Sigmoid colon (tissue), 7 donors: ENCODE data around the gene TBC1D1. TPM values are rescaled to one million over a fixed set of nuclear protein-coding genes. Genes with fewer than 3 reads are reported as not detected.

Experiments
- DNase-seq: peaks from one replicate; pipeline ENCODE4 v3.0.0-alpha.2; 2019
- H3K27ac ChIP-seq, 4 donors: fragments of 200-600 bp; sonication (generic); one replicate each; pipeline ENCODE4 v1.5.1; 2016 to 2019; ENCODE audit warnings: mild to moderate bottlenecking in 1 of 4
- H3K27me3 ChIP-seq, 3 donors: fragments of 200-600 bp; sonication (generic); one replicate each; pipeline ENCODE4 v1.5.1; 2019; ENCODE audit warnings: mild to moderate bottlenecking in 1 of 3
- H3K36me3 ChIP-seq, 4 donors: fragments of 200-600 bp; sonication (generic); one replicate each; pipeline ENCODE4 v1.5.1; 2016 to 2019
- H3K4me1 ChIP-seq, 4 donors: fragments of 200-600 bp; sonication (generic); one replicate each; pipeline ENCODE4 v1.5.1; 2017 to 2019
- H3K4me3 ChIP-seq, 4 donors: fragments of 200-600 bp; sonication (generic); one replicate each; pipeline ENCODE4 v1.5.1; 2017 to 2019; ENCODE audit warnings: mild to moderate bottlenecking in 2 of 4, moderate library complexity in 1 of 4
- H3K9me3 ChIP-seq, 4 donors: fragments of 200-600 bp in 3 of 4; sonication (generic) in 3 of 4; one replicate each; pipeline versions ENCODE4 v1.5.1 to v1.6.1; 2013 to 2019
- CTCF ChIP-seq, 4 experiments: fragments of 450-650 bp in 3 of 4; fragments of 200-600 bp in 1 of 4; IDR thresholded peaks; one replicate each; pipeline ENCODE4 v1.5.1; 2016 to 2019; ENCODE audit warnings: antibody characterized with exemption in 4 of 4, mild to moderate bottlenecking in 3 of 4, moderate library complexity in 2 of 4
- EP300 ChIP-seq, 4 donors: sonication (generic); formaldehyde crosslinking; IDR thresholded peaks; one replicate each; pipeline ENCODE4 v1.6.1; 2017; ENCODE audit warnings: antibody characterized with exemption in 4 of 4
- POLR2A ChIP-seq, 2 donors: fragments of 450-650 bp; IDR thresholded peaks; one replicate each; pipeline ENCODE4 v1.6.1; 2016; ENCODE audit warnings: antibody characterized with exemption in 2 of 2, mild to moderate bottlenecking in 2 of 2, moderate library complexity in 2 of 2
- POLR2AphosphoS5 ChIP-seq, 4 donors: sonication (generic); formaldehyde crosslinking; IDR thresholded peaks; one replicate each; pipeline ENCODE4 v1.6.1; 2017; ENCODE audit warnings: antibody characterized with exemption in 4 of 4
- WGBS, 2 donors: extraction: QIAGEN DNeasy Blood & Tissue Kit; methylation state at CpG; one replicate each; pipeline ENCODE4 v1.1.7; 2013; 5-methylcytosine and 5-hydroxymethylcytosine counted together
- intact Hi-C: fragments of 100-400 bp; cut with DNase I; formaldehyde crosslinking; loops from one replicate; pipeline ENCODE4 v1.15.1; 2023
- polyA plus RNA-seq, 3 donors: library from polyadenylated mRNA; stranded (reverse); fragments of 200-250 nt; gene quantifications; one replicate each; pipeline ENCODE4 v1.2.3, GENCODE V29; 2013
- total RNA-seq, 4 donors: library from RNA; depleted of rRNA; stranded (reverse); fragments of >200 nt; gene quantifications; one replicate each; pipeline ENCODE4 v1.1.0, GENCODE V29; 2016
- donor health status: healthy with polysubstance abuse.
- donor health status: Bipolar disorder and iron deficiency.
- donor health status: healthy.

TBC1D1 gene
- total and polyA plus RNA-seq, 7 donors: 31.2 to 450 (median 253) TPM

- H3K27me3 ChIP-seq: no peaks in the 10 kb centered on the region
- no peak overlapping the region for H3K4me3 ChIP-seq
- H3K9me3 ChIP-seq: no peaks in the 10 kb centered on the region
- H3K27ac ChIP-seq: peak overlapping the region; percentile 65 to 86 (median 77)
- TF ChIP-seq POLR2AphosphoS5 (IDR thresholded peaks at IDR 0.05) (peak in 1 of 4 donors; percentile 9), CTCF (IDR thresholded peaks at IDR 0.05) (no peak)
- H3K36me3 ChIP-seq: peaks cover 3 to 46% (median 9%) of the 10 kb centered on the region in 4 donors
- 84 to 90% methylated on average over 15 of the region's 15 CpGs for WGBS, 2 donors
- DNase-seq: no peak
- H3K4me1 ChIP-seq: peaks cover 0 to 80% (median 61%) of the 10 kb centered on the region in 4 donors
- intact Hi-C loops: loop anchor here (10.0 kb wide), 1 partner anchor 545 kb away; no protein-coding TSS in a partner anchor
Observed at GRCh38 chr4:38049545-38050170, 158.8 kb downstream of the TBC1D1 start.

GRCh38 chr4:38050560-38051350 lies 159.9 kb downstream of the TBC1D1 start:
- H3K27ac ChIP-seq: peak overlapping the region; percentile 65 to 86 (median 77)
- no peaks in the 10 kb centered on the region for H3K9me3 ChIP-seq
- no peaks in the 10 kb centered on the region for H3K27me3 ChIP-seq
- H3K4me3 ChIP-seq: no peak overlapping the region
- WGBS, 2 donors: 78 to 92% methylated on average over 10 of the region's 10 CpGs
- intact Hi-C loops: loop anchor here (10.0 kb wide), 1 partner anchor 544 kb away; no protein-coding TSS in a partner anchor
- H3K36me3 ChIP-seq: peaks cover 12 to 46% (median 18%) of the 10 kb centered on the region in 4 donors
- TF ChIP-seq EP300 (IDR thresholded peaks at IDR 0.05): peak in 1 of 4 donors; percentile 5
- no peak for TF ChIP-seq POLR2A (IDR thresholded peaks at IDR 0.05)
- peak in 3 of 4 donors; percentile 50 to 70 (median 66) for TF ChIP-seq POLR2AphosphoS5 (IDR thresholded peaks at IDR 0.05)
- no peak for DNase-seq
- peaks cover 0 to 79% (median 62%) of the 10 kb centered on the region in 4 donors for H3K4me1 ChIP-seq

- intact Hi-C loops: loop anchor here (10.0 kb wide), 1 partner anchor 539 kb away; no protein-coding TSS in a partner anchor
- no peak for TF ChIP-seq CTCF (IDR thresholded peaks at IDR 0.05)
- no peak for TF ChIP-seq POLR2AphosphoS5 (IDR thresholded peaks at IDR 0.05)
- no peak for TF ChIP-seq POLR2A (IDR thresholded peaks at IDR 0.05)
- TF ChIP-seq EP300 (IDR thresholded peaks at IDR 0.05): no peak
- Histone ChIP-seq H3K4me1 (peaks cover 0 to 83% (median 65%) of the 10 kb centered on the region in 4 donors), H3K27me3 (no peaks in the 10 kb centered on the region), H3K4me3 (no peak overlapping the region), H3K27ac (peak overlapping the region; percentile 57 to 86 (median 72)), H3K36me3 (peaks cover 12 to 39% (median 20%) of the 10 kb centered on the region in 4 donors), H3K9me3 (no peaks in the 10 kb centered on the region)
- DNase-seq: no peak
- 67 to 86% methylated on average over 8 of the region's 8 CpGs for WGBS, 2 donors
Observed at GRCh38 chr4:38055566-38055965, 164.7 kb downstream of the TBC1D1 start.

GRCh38 chr4:38056011-38056685 lies 165.3 kb downstream of the TBC1D1 start:
- WGBS, 2 donors: 76 to 91% methylated on average over 10 of the region's 10 CpGs

More at GRCh38 chr4:38056011-38056685, 165.3 kb downstream of the TBC1D1 start:
- no peak overlapping the region for H3K4me3 ChIP-seq
- H3K36me3 ChIP-seq: peaks cover 12 to 39% (median 20%) of the 10 kb centered on the region in 4 donors
- intact Hi-C loops: loop anchor here (10.0 kb wide), 1 partner anchor 539 kb away; no protein-coding TSS in a partner anchor
- DNase-seq: no peak
- no peaks in the 10 kb centered on the region for H3K9me3 ChIP-seq
- no peaks in the 10 kb centered on the region for H3K27me3 ChIP-seq
- TF ChIP-seq EP300 (IDR thresholded peaks at IDR 0.05) (no peak), CTCF (IDR thresholded peaks at IDR 0.05) (no peak), POLR2A (IDR thresholded peaks at IDR 0.05) (no peak), POLR2AphosphoS5 (IDR thresholded peaks at IDR 0.05) (no peak)
- peak overlapping the region; percentile 57 to 86 (median 72) for H3K27ac ChIP-seq
- H3K4me1 ChIP-seq: peaks cover 0 to 83% (median 65%) of the 10 kb centered on the region in 4 donors
